Omental fat pad (tissue), 4 donors: ENCODE data around the gene TBC1D14. TPM values are rescaled to one million over a fixed set of nuclear protein-coding genes. Genes with fewer than 3 reads are reported as not detected.

ENCODE experiments used
- ATAC-seq: fragments of 150-250 bp; one replicate; pipeline ENCODE4 v1.9.1; 2016; ENCODE audit warnings: mild to moderate bottlenecking, moderate library complexity; ENCODE audit not compliant: low FRiP score
- DNase-seq: peaks from one replicate; pipeline ENCODE4 v3.0.0-alpha.2; 2019; ENCODE audit warnings: low spot score
- CTCF ChIP-seq, 3 donors: fragments of 450-650 bp; IDR thresholded peaks; one replicate each; pipeline ENCODE4 v1.5.1; 2016 to 2017; ENCODE audit warnings: antibody characterized with exemption in 3 of 3, mild to moderate bottlenecking in 3 of 3, moderate library complexity in 2 of 3
- total RNA-seq, 4 donors: library from RNA; depleted of rRNA; stranded (reverse); fragments of >200 nt; gene quantifications; one replicate each; pipeline ENCODE4 v1.1.0, GENCODE V29; 2016

Gene TBC1D14
- total RNA-seq, 4 donors from 2014 or later = 38.0 to 58.2 (median 56.8) TPM

DNA sequence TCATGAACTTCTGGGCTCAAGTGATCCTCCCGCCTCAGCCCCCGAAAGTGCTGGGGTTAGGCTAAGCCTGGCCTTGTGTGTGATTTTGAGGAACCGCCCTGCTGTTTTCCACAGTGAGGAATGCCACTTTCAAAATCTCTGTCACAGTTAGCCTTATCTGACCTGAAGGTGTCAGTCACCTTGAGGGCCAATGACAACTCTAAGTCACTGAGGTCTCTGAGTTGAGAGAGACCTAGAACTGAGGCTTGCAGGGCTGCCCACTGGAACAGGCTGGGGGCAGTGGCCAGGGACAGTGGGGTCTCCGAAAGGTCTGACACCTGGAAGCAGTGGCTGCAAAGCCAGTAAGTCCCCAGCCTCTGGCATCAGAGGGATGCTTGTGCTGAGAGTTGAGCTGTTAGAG, 139.7 kb downstream of the TBC1D14 start:
- no peak for DNase-seq
- no peak for ATAC-seq
- TF ChIP-seq CTCF (IDR thresholded peaks at IDR 0.05) = no peak

GRCh38 chr4:7049739-7050138, 140.1 kb downstream of the TBC1D14 start:
- ATAC-seq = no peak
- TF ChIP-seq CTCF (IDR thresholded peaks at IDR 0.05) = no peak
- no peak for DNase-seq

DNA sequence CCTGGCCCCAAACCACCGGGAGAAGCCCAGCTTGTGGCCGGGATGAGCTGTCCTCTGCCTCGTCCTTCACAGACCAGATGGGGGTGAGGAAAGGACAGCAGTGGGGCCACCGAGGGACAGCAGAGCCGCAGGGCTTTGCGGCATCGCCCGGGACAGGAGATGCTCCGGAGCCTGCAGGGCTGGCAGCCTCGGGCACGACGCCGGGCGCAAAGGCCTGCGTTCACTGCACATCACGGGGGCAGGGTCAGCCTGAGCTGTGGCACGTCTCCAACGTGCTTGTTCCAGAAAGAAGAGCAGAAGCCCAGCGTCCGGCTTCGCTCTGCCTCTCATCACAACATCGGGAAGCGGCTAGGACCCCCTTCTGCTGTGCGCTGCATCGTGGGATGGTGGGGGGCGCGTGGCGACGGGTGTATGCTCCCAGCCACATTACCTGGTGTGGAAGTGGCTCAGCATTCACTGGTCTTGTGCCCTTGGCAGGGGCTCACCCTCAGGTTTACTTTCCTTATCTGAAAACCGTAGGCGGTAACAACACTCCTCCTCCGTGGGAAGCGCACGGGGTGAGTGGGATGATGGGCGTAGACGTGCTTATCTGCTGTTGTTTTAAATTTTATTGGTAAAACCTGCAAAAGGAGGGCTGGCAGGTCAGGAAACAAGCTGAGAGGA, 141.0 kb downstream of the TBC1D14 start:
- TF ChIP-seq CTCF (IDR thresholded peaks at IDR 0.05) = no peak
- DNase-seq (no peak), ATAC-seq (no peak)

- no peak for TF ChIP-seq CTCF (IDR thresholded peaks at IDR 0.05)
- ATAC-seq (no peak), DNase-seq (no peak)
Observed at GRCh38 chr4:7051144-7051495, 141.5 kb downstream of the TBC1D14 start.

DNA sequence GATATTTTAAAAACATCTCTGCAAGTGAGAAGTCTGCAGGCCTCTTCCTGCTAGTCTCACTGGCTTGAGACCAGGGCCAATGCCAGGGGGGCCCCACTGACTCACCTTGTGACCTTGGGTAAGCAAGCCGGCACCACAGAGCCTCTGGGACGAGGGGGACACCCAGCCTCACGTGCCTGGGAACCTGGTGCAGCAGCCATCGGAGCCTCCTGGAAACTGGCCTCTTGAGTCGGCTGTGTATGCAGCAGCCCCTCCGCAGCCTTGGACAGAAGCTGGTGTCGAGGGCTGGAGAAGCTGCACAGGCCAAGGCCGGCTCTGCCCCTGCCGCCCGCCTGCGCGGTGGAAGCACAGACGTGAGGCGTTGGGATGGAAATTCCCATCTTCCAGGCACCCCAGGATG, 142.3 kb downstream of the TBC1D14 start:
- TF ChIP-seq CTCF (IDR thresholded peaks at IDR 0.05) = no peak
- ATAC-seq = no peak
- DNase-seq = no peak

DNA sequence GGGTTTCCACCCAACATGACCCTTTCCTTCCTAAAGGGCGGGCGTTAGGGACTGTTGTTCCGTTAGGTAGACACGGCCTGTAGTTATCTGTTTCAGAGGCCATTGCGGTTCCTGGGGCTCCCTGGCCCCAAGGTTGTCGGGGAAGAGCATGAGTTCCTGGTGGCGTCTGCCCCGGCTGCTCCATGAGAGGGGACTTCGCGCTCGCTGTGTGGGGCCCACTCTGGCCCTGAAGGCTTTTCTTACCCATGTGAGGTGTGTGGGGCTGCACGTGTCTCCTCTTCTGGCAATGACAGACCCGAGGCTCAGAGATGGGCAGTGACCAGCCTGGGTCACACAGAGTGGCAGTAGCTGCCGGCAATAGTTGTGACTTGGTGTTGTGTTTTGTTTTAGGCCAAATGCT, 142.7 kb downstream of the TBC1D14 start:
- DNase-seq (no peak), ATAC-seq (no peak)
- TF ChIP-seq CTCF (IDR thresholded peaks at IDR 0.05) = no peak

DNA sequence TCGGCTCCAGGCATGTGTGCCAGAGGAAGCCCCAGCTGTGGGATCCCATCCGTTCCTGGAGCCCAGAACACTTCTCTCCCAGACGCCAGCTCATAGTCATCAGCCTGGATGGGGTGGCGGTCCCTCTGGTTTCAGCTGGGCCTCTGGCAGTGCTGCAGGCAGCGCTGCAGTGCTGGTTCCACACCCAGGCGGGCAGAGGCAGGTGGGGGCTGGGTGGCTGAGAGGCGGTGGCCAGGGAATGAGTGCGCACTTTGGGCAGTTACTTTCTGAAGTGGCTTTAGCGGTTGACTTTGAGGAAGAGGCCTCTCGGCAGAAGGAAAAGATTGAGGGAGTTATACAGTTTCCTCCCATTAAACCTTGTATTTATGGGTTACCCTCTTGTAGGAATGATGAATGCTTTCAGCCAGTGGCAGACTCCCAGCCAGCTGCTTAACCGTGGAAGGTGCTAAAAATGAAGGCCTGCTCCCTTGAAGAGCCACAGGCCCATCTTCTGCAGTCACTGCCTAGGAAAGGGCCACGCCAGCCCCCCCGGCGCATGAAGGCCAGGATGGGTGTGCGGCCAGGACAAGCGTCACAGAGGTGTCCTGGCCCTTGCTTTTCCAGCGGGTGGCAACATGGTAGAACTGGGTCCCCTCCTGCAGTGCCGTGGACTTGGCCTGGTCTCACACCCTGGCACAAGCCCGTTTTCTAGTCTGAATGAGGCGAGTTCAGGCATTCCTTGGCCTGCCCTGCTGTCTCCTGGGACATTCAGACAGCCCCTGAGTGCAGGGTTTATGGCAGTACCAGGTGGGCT, 143.5 kb downstream of the TBC1D14 start:
- DNase-seq (no peak), ATAC-seq (no peak)
- no peak for TF ChIP-seq CTCF (IDR thresholded peaks at IDR 0.05)
